Spleen (tissue), 11 donors: ENCODE data around the gene SYNGAP1. TPM values are rescaled to one million over a fixed set of nuclear protein-coding genes. Genes with fewer than 3 reads are reported as not detected.
A peak's percentile ranks its signal among the peaks of the same experiment; 100 is the strongest.

ENCODE experiments used
- DNase-seq: peaks from one replicate; pipeline ENCODE4 v3.0.0-alpha.2; 2020
- H3K27ac ChIP-seq, 8 donors: fragments of 200-600 bp; sonication (generic) in 7 of 8; 1 replicate in 4 of 8; 2 replicates in 4 of 8; pipeline versions ENCODE4 v1.5.0 to v1.8.0; 2016 to 2021; ENCODE audit warnings: inconsistent platforms in 4 of 8, mild to moderate bottlenecking in 4 of 8, moderate library complexity in 1 of 8
- H3K27me3 ChIP-seq, 7 donors: fragments of 200-600 bp; sonication (generic) in 6 of 7; replicated peaks in 1 of 7; 1 replicate in 4 of 7; 2 replicates in 3 of 7; pipeline versions ENCODE4 v1.5.0 to v1.8.0; 2016 to 2021; ENCODE audit warnings: inconsistent platforms in 3 of 7, mild to moderate bottlenecking in 1 of 7
- H3K36me3 ChIP-seq, 6 donors: fragments of 200-600 bp; sonication (generic) in 5 of 6; 1 replicate in 4 of 6; 2 replicates in 2 of 6; pipeline versions ENCODE4 v1.5.0 to v1.8.0; 2016 to 2021; ENCODE audit warnings: inconsistent platforms in 2 of 6
- H3K4me1 ChIP-seq, 6 donors: fragments of 200-600 bp; sonication (generic) in 5 of 6; 1 replicate in 3 of 6; 2 replicates in 3 of 6; pipeline versions ENCODE4 v1.5.0 to v1.8.0; 2016 to 2021; ENCODE audit warnings: inconsistent platforms in 3 of 6
- H3K4me3 ChIP-seq, 8 donors: fragments of 200-600 bp; sonication (generic) in 7 of 8; 1 replicate in 4 of 8; 2 replicates in 4 of 8; pipeline versions ENCODE4 v1.5.0 to v1.8.0; 2016 to 2021; ENCODE audit warnings: inconsistent platforms in 4 of 8, mild to moderate bottlenecking in 4 of 8, moderate library complexity in 2 of 8
- H3K9me3 ChIP-seq, 8 donors: fragments of 200-600 bp; sonication (generic) in 7 of 8; 1 replicate in 4 of 8; 2 replicates in 4 of 8; pipeline versions ENCODE4 v1.5.0 to v1.8.0; 2016 to 2021; ENCODE audit warnings: inconsistent platforms in 4 of 8
- CTCF ChIP-seq, 11 experiments: fragments of 200-600 bp in 7 of 11; fragments of 450-650 bp in 4 of 11; sonication (generic) in 4 of 11; IDR thresholded peaks in 8 of 11; conservative IDR thresholded peaks in 3 of 11; 1 replicate in 7 of 11; 2 replicates in 4 of 11; pipeline versions ENCODE4 v1.4.0 to v1.8.0; 2016 to 2021; ENCODE audit warnings: antibody characterized with exemption in 11 of 11, inconsistent platforms in 4 of 11, mild to moderate bottlenecking in 1 of 11
- POLR2A ChIP-seq, 3 donors: fragments of 450-650 bp; IDR thresholded peaks; one replicate each; pipeline ENCODE4 v1.5.1; 2017; ENCODE audit warnings: antibody characterized with exemption in 3 of 3, mild to moderate bottlenecking in 1 of 3
- POLR2AphosphoS5 ChIP-seq, 3 donors: sonication (generic); formaldehyde crosslinking; IDR thresholded peaks; one replicate each; pipeline ENCODE4 v1.5.1; 2017; ENCODE audit warnings: antibody characterized with exemption in 3 of 3
- WGBS, 5 donors: extraction: QIAGEN DNeasy Blood & Tissue Kit in 3 of 5; methylation state at CpG; one replicate each; pipeline versions ENCODE4 v1.1.5 to v1.1.7; 2013 to 2018; 5-methylcytosine and 5-hydroxymethylcytosine counted together
- intact Hi-C: fragments of 100-400 bp; cut with DNase I; formaldehyde crosslinking; loops from one replicate; pipeline ENCODE4 v1.15.0; 2023; ENCODE audit warnings: low total_unique reads
- polyA plus RNA-seq, 3 donors: library from polyadenylated mRNA; stranded (reverse); fragments of 200-250 nt; gene quantifications; one replicate each; pipeline ENCODE4 v1.2.1, GENCODE V29; 2013
- total RNA-seq, 7 donors: library from RNA; depleted of rRNA in 3 of 7; stranded (reverse); fragments of >200 nt in 3 of 7; fragmentation: NEBNext Ultra II Directional in 4 of 7; extraction: Animal tissue kit (Norgen Biotek cat#: 25700) in 4 of 7; gene quantifications; one replicate each; pipeline versions ENCODE4 v1.1.0 to v1.2.1, GENCODE V29; 2016 to 2021
- donor health status: healthy with polysubstance abuse.
- donor health status: DM: no; HTN: no; CAD: no; lungs with moderate emphysema.
- donor health status: DM: no; HTN: no; CAD: no.
- donor health status: Bipolar disorder and iron deficiency.
- donor health status: healthy.
- donor health status: DM: no; HTN: no; CAD: no.
- donor health status: DM: yes; HTN: yes; CAD: no.

Gene SYNGAP1
- total and polyA plus RNA-seq, 10 donors = 3.6 to 30.8 (median 23.9) TPM

DNA sequence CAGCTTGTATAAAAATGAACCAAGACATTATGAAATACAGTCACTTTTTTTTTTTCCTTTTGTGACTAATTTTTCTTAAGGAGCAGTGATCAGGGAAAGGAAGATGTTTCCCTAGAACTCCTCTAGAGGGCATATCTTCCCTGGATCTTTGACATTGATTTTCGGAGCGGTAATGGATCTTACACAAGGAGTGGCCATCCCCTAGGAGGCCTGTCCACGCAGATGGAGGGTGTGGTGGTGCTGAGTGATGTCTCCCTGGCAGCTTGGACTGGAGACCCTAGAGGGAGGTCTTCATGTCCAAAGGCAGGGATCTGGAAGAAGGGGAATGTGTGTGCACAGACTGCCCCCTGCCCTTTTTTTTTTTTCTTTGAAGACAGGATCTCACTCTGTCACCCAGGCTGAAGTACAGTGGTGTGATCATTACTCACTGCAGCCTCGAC is 35.3 kb upstream of the SYNGAP1 start:
- Histone ChIP-seq H3K36me3 (no peaks in the 10 kb centered on the region), H3K4me1 (no peaks in the 10 kb centered on the region), H3K27ac (no peak overlapping the region), H3K4me3 (no peak overlapping the region), H3K27me3 (no peaks in the 10 kb centered on the region), H3K9me3 (no peaks in the 10 kb centered on the region)
- TF ChIP-seq POLR2AphosphoS5 (IDR thresholded peaks at IDR 0.05) = no peak
- peak in 3 of 11 experiments; percentile 5 to 16 (median 12) for TF ChIP-seq CTCF (IDR thresholded peaks at IDR 0.05 in 8 of 11, conservative IDR thresholded peaks at IDR 0.05 in 3 of 11)
- no peak for TF ChIP-seq POLR2A (IDR thresholded peaks at IDR 0.05)
- DNase-seq = no peak
- intact Hi-C loops = no loop called here
- 55 to 77% (median 63%) methylated on average over 4 of the region's 4 CpGs for WGBS, 5 donors

GRCh38 chr6:33390173-33390572 is 29.7 kb upstream of the SYNGAP1 start:
- intact Hi-C loops = no loop called here
- 66 to 96% (median 84%) methylated on average over 2 of the region's 2 CpGs for WGBS, 5 donors

DNA sequence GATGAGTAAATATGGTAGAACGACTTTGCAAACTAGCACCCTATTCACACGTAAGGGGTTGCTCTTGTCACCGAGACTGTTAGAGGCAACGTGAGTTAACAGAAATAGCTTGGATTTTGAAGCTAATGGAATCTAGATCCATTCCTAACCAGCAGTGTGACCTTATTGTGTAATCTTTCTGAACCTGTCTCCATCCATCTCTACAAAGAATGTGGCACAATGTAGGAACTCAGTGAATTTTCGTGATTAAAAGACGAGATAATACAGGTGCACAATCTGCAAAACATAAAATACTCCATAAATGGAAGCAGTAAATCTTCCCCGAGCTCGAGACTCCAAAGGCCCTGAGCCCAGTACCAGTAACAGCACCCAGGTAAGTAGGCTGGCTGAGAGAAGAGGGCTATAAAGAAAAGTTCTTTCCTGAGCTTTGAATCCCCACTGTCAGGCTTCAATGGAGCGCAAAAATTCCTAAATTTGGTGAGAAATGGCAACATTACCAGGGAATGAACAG is 29.0 kb upstream of the SYNGAP1 start:
- 74 to 79% (median 78%) methylated on average over 9 of the region's 9 CpGs for WGBS, 5 donors
- Histone ChIP-seq H3K27ac (peak overlapping the region; percentile 83 to 95 (median 91)), H3K4me1 (peaks cover 5 to 43% (median 29%) of the 10 kb centered on the region in 6 donors), H3K36me3 (no peaks in the 10 kb centered on the region), H3K9me3 (no peaks in the 10 kb centered on the region), H3K4me3 (peak overlapping the region in 4 of 8 donors; percentile 7 to 74 (median 60)), H3K27me3 (no peaks in the 10 kb centered on the region)
- DNase-seq = no peak
- TF ChIP-seq CTCF (IDR thresholded peaks at IDR 0.05 in 8 of 11, conservative IDR thresholded peaks at IDR 0.05 in 3 of 11) (no peak), POLR2AphosphoS5 (IDR thresholded peaks at IDR 0.05) (no peak), POLR2A (IDR thresholded peaks at IDR 0.05) (no peak)
- intact Hi-C loops = no loop called here

More at GRCh38 chr6:33390173-33390572, 29.7 kb upstream of the SYNGAP1 start:
- Histone ChIP-seq H3K27me3 (no peaks in the 10 kb centered on the region), H3K36me3 (no peaks in the 10 kb centered on the region), H3K4me3 (no peak overlapping the region), H3K9me3 (no peaks in the 10 kb centered on the region), H3K27ac (peak overlapping the region in 4 of 8 donors; percentile 91 to 95 (median 92)), H3K4me1 (peaks cover 5 to 43% (median 29%) of the 10 kb centered on the region in 6 donors)
- TF ChIP-seq POLR2AphosphoS5 (IDR thresholded peaks at IDR 0.05) (no peak), POLR2A (IDR thresholded peaks at IDR 0.05) (no peak)
- DNase-seq = no peak

- Histone ChIP-seq H3K9me3 (no peaks in the 10 kb centered on the region), H3K27me3 (no peaks in the 10 kb centered on the region), H3K4me3 (peak within 1 kb of the TSS; percentile 50 to 74 (median 54)), H3K4me1 (peaks cover 5 to 43% (median 29%) of the 10 kb centered on the region in 6 donors), H3K36me3 (no peaks in the 10 kb centered on the region), H3K27ac (peak within 1 kb of the TSS; percentile 83 to 95 (median 91))
- TF ChIP-seq POLR2A (IDR thresholded peaks at IDR 0.05) (peak in 1 of 3 donors; percentile 45), CTCF (IDR thresholded peaks at IDR 0.05 in 8 of 11, conservative IDR thresholded peaks at IDR 0.05 in 3 of 11) (peak; percentile 98 to 100 (median 99)), POLR2AphosphoS5 (IDR thresholded peaks at IDR 0.05) (peak; percentile 93 to 97 (median 93))
- intact Hi-C loops = no loop called here
- DNase-seq = peak; percentile 100
- 0 to 1% (median 0%) methylated on average over 38 to 67 of the region's 67 CpGs for WGBS, 5 donors
Observed at GRCh38 chr6:33391278-33391921, 28.5 kb upstream of the SYNGAP1 start, which contains the start of gene KIFC1. KIFC1 (plus strand) TSS chr6:33391823; CDS start chr6:33391986, 163 bp downstream.
